Measurements from ENCODE around the gene MUC13.

The MUC13 gene

GRCh38 chr3:124935794-124936542, 1.4 kb upstream of the MUC13 start:
- TF ChIP-seq, protein P1, sequence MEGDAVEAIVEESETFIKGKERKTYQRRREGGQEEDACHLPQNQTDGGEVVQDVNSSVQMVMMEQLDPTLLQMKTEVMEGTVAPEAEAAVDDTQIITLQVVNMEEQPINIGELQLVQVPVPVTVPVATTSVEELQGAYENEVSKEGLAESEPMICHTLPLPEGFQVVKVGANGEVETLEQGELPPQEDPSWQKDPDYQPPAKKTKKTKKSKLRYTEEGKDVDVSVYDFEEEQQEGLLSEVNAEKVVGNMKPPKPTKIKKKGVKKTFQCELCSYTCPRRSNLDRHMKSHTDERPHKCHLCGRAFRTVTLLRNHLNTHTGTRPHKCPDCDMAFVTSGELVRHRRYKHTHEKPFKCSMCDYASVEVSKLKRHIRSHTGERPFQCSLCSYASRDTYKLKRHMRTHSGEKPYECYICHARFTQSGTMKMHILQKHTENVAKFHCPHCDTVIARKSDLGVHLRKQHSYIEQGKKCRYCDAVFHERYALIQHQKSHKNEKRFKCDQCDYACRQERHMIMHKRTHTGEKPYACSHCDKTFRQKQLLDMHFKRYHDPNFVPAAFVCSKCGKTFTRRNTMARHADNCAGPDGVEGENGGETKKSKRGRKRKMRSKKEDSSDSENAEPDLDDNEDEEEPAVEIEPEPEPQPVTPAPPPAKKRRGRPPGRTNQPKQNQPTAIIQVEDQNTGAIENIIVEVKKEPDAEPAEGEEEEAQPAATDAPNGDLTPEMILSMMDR (conservative IDR thresholded peaks at IDR 0.05; ENCODE audit: low read depth, low read length), result no peak

DNA sequence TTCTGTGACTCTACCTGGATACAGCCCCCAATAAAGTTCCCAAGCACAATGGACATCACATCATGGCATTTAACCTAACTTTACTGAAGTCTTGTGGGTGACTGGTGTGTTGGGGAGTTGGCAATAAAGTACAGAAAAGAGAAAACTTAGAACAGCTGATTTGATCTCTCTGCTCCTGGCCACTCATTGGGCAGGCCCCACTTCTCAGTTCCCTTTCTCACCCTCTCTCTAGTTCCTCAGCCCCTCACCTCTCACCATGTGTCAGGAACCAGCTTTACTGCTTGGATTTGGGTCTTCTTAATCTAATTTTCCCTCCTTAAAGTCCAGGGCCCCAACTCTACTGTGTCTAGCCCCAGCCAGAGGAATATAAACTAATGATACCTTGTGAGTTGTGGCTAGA, 713 bp upstream of the MUC13 start:
- DNase-seq (ENCODE audit: low read depth), result no peak
- TF ChIP-seq, protein P1 (conservative IDR thresholded peaks at IDR 0.05; ENCODE audit: low read depth, low read length), result no peak
- no peak overlapping the region for H3K4me3 ChIP-seq (ENCODE audit: low read depth, low read length)

More at GRCh38 chr3:124935794-124936542, 1.4 kb upstream of the MUC13 start:
- no peak for DNase-seq (ENCODE audit: low read depth)
- no peak overlapping the region for H3K4me3 ChIP-seq (ENCODE audit: low read depth, low read length)

DNA sequence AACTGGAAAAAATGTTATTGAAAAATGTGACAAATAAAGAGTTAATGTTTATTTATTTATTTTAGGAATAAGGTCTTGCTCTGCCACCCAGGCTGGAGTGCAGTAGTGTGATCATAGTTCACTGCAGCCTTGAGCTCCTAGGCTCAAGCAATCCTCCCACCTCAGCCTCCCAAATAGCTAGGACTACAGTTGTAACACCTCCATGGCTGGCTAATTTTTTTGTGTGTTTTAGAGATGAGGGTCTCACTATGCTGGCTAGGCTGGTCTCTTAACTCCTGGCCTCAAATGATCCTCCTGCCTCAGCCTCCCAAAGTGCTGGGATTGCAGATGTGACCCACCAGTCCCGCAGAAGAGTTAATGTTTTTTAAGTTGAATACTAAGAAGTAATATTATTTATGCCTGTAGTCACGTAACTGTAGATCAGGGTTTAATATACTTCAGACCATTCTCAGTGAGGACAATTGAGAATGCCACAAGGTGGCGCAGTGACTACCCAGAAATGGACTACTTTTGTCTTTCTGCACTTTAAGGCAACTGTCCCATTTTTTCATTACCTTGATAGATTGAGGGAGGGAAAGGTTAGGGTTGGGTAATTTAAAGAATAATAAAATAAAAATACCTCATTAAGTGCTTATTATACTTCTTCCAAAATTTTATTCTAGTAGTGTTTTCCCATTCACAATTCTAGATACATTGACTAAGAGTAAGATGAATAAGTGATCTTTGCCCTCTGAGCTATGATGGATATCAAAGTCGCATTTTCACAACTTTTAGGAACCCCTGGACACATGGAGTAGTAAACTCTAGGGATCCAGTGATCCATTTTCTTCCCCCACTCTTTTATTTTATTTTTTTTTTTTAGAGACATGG, 6.0 kb downstream of the MUC13 start:
- H3K4me3 ChIP-seq (ENCODE audit: low read depth, low read length), result no peak overlapping the region
- peak; percentile 85 for DNase-seq (ENCODE audit: low read depth)

DNA sequence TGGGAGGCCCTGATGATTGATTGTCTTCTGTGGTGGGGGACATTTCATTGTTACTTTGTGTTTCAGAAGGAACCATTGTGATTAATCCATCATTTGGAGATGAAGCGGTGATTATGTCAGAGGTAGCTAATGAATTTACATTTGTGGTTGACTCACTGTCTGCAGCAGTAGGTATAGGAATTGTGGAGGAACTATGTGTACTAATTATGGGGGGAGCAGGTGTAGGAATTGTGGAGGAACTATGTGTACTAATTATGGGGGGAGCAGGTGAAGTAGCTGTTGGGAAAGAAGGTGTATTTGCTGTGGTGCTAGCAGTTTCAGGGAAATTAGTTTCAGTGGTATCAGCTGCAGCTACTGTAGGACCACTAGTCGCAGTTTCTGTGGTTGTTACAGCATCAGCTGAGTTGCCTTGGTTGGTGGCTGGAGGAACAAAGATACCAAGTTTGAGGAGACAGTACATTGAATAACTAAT, 6.9 kb downstream of the MUC13 start:
- no peak for DNase-seq (ENCODE audit: low read depth)

More for the DNA sequence above, 6.0 kb downstream of the MUC13 start:
- TF ChIP-seq, protein P1 (conservative IDR thresholded peaks at IDR 0.05; ENCODE audit: low read depth, low read length), result peak; percentile 82

GRCh38 chr3:124926426-124927101, 8.0 kb downstream of the MUC13 start:
- no peak overlapping the region for H3K4me3 ChIP-seq (ENCODE audit: low read depth, low read length)
- no peak for DNase-seq (ENCODE audit: low read depth)
- TF ChIP-seq, protein P1 (conservative IDR thresholded peaks at IDR 0.05; ENCODE audit: low read depth, low read length), result no peak

More for the DNA sequence above, 6.9 kb downstream of the MUC13 start:
- TF ChIP-seq, protein P1 (conservative IDR thresholded peaks at IDR 0.05; ENCODE audit: low read depth, low read length), result no peak
- no peak overlapping the region for H3K4me3 ChIP-seq (ENCODE audit: low read depth, low read length)

DNA sequence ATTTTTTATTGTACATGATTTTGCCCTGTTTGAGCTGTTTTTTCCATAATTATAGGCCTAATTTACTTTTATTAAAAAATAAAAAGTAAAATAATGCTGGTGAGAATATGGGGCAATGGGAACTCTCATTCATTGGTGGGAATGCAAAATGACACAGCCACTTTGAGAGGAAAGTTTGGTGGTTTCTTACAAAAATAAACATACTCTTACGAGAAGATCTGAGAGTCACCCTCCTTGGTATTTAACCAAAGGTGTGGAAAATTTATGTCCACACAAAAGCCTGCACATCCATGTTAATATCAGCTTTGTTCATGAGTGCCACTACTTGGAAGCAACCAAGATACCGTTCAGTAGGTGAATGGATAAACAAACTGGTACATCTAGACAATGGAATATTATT, 9.8 kb downstream of the MUC13 start:
- TF ChIP-seq, protein P1 (conservative IDR thresholded peaks at IDR 0.05; ENCODE audit: low read depth, low read length), result no peak
- no peak for DNase-seq (ENCODE audit: low read depth)
- no peak overlapping the region for H3K4me3 ChIP-seq (ENCODE audit: low read depth, low read length)

All from choroid plexus epithelial cell (primary cell).